Ovary (tissue), 9 donors: ENCODE measurements around the gene TCTN1. TPM values are rescaled to one million over a fixed set of nuclear protein-coding genes. Genes with fewer than 3 reads are reported as not detected.

Experiments used
- DNase-seq, 5 donors: peaks; one replicate each; pipeline ENCODE4 v3.0.0-alpha.2; 2019 to 2020
- H3K27ac ChIP-seq, 2 donors: fragments of 200-600 bp; one replicate each; pipeline versions ENCODE4 v1.5.1 to v1.8.0; 2019 to 2022
- H3K27me3 ChIP-seq: fragments of 200-600 bp; one replicate; pipeline ENCODE4 v1.8.0; 2022
- H3K36me3 ChIP-seq: fragments of 200-600 bp; sonication (generic); one replicate; pipeline ENCODE4 v1.5.1; 2019
- H3K4me1 ChIP-seq: one replicate; pipeline ENCODE4 v1.8.1; 2013; ENCODE audit warnings: mild to moderate bottlenecking, moderate library complexity; ENCODE audit not compliant: insufficient read depth
- H3K4me3 ChIP-seq: fragments of 200-600 bp; sonication (generic); one replicate; pipeline ENCODE4 v1.5.1; 2017
- H3K9me3 ChIP-seq, 2 donors: fragments of 200-600 bp in 1 of 2; sonication (generic) in 1 of 2; one replicate each; pipeline versions ENCODE4 v1.5.1 to v1.8.1; 2013 to 2019; ENCODE audit warnings: mild to moderate bottlenecking in 1 of 2, moderate library complexity in 1 of 2
- EP300 ChIP-seq: sonication (generic); formaldehyde crosslinking; IDR thresholded peaks from one replicate; pipeline ENCODE4 v1.6.1; 2017; ENCODE audit warnings: antibody characterized with exemption
- POLR2A ChIP-seq: fragments of 450-650 bp; IDR thresholded peaks from one replicate; pipeline ENCODE4 v1.6.1; 2017; ENCODE audit warnings: antibody characterized with exemption, mild to moderate bottlenecking, moderate library complexity
- WGBS, 3 donors: extraction: QIAGEN DNeasy Blood & Tissue Kit in 1 of 3; methylation state at CpG; one replicate each; pipeline versions ENCODE4 v1.1.5 to v1.1.7; 2013 to 2017; 5-methylcytosine and 5-hydroxymethylcytosine counted together
- intact Hi-C, 4 donors: fragments of 100-400 bp; cut with DNase I; formaldehyde crosslinking; loops; one replicate each; pipeline versions ENCODE4 v1.11.0 to v1.15.1; 2022 to 2023
- polyA plus RNA-seq, 2 donors: library from polyadenylated mRNA; stranded (reverse); fragments of 200-250 nt in 1 of 2; fragments of 350-450 nt in 1 of 2; fragmentation: Illumina TruSeq in 1 of 2; extraction: RNeasy Lipid Tissue Mini Kit (QIAGEN cat#74804) in 1 of 2; gene quantifications; one replicate each; pipeline ENCODE4 v1.2.3, GENCODE V29; 2013 to 2014
- total RNA-seq, 7 donors: library from RNA; depleted of rRNA in 2 of 7; stranded (reverse); fragments of >200 nt in 2 of 7; fragmentation: NEBNext Ultra II Directional in 3 of 7; extraction: Animal tissue kit (Norgen Biotek cat#: 25700) in 3 of 7; gene quantifications; one replicate each; pipeline versions ENCODE4 v1.1.0 to v1.2.4, GENCODE V29; 2016 to 2023
- TF ChIP-seq, protein P1 (sequence below), 3 donors: fragments of 450-650 bp in 2 of 3; fragments of 200-600 bp in 1 of 3; IDR thresholded peaks; one replicate each; pipeline versions ENCODE4 v1.5.1 to v1.8.0; 2016 to 2022; ENCODE audit warnings: antibody characterized with exemption in 3 of 3, mild to moderate bottlenecking in 1 of 3
- donor health status: DM: no; HTN: no; CAD: no; lungs with moderate emphysema.
- donor health status: DM: no; HTN: no; CAD: no.
- donor health status: Bipolar disorder and iron deficiency.
- donor health status: DM: yes; HTN: yes; CAD: no.
- donor health status: DM: no; HTN: no; CAD: no.
- donor health status: DM: yes; HTN: yes; CAD: no.

Gene TCTN1
- total and polyA plus RNA-seq, 9 donors, result 32.7 to 122 (median 47.9) TPM

DNA sequence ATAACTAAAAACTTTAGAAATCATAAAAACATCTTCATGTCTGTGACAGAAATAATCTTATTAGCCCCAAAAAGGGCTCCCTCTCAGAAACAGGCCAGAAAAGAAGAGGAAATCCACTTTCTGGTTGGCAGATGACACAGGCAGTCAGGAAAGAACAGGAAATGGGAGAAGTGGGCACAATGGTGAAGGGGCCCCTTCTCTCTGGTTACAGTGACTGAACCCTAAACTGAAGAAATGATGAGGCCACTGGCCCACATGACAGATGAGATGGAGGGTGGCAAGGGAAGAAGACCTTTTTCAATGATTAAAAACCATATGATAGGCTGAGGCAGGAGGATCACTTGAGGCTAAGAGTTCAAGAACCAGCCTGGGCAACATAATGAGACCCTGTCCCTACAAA, 21.1 kb downstream of the TCTN1 start:
- DNase-seq, result no peak
- Histone ChIP-seq H3K36me3 (no peaks in the 10 kb centered on the region), H3K27me3 (no peaks in the 10 kb centered on the region), H3K9me3 (no peaks in the 10 kb centered on the region), H3K4me3 (no peak overlapping the region), H3K4me1 (no peaks in the 10 kb centered on the region), H3K27ac (no peak overlapping the region)
- no peak for TF ChIP-seq EP300
- no peak for TF ChIP-seq POLR2A
- TF ChIP-seq, protein P1, sequence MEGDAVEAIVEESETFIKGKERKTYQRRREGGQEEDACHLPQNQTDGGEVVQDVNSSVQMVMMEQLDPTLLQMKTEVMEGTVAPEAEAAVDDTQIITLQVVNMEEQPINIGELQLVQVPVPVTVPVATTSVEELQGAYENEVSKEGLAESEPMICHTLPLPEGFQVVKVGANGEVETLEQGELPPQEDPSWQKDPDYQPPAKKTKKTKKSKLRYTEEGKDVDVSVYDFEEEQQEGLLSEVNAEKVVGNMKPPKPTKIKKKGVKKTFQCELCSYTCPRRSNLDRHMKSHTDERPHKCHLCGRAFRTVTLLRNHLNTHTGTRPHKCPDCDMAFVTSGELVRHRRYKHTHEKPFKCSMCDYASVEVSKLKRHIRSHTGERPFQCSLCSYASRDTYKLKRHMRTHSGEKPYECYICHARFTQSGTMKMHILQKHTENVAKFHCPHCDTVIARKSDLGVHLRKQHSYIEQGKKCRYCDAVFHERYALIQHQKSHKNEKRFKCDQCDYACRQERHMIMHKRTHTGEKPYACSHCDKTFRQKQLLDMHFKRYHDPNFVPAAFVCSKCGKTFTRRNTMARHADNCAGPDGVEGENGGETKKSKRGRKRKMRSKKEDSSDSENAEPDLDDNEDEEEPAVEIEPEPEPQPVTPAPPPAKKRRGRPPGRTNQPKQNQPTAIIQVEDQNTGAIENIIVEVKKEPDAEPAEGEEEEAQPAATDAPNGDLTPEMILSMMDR (IDR thresholded peaks at IDR 0.05), result no peak
- intact Hi-C loops, result no loop called here

DNA sequence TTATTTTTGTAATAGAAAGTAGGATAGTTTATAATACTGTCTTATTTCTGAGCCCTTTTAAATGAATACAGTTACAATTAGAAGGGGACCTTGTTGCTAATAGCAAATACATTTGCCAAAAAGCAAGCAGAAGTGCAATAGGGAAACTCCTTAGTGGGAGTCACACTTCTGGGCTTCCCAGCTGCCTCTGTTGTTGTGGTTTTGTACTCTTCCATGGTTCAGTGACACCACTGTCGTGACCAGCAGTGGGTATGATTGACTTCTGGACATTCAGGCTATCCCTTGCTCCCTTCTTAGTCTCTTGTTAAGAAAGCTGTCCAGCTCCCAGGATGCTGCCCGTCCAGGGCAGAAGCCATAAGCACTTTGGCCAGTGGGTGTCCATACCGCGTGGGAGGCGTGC, 22.6 kb downstream of the TCTN1 start:
- Histone ChIP-seq H3K27me3 (no peaks in the 10 kb centered on the region), H3K4me1 (no peaks in the 10 kb centered on the region), H3K36me3 (no peaks in the 10 kb centered on the region), H3K27ac (no peak overlapping the region), H3K4me3 (no peak overlapping the region), H3K9me3 (no peaks in the 10 kb centered on the region)
- DNase-seq, result no peak
- intact Hi-C loops, result no loop called here
- TF ChIP-seq, protein P1 (IDR thresholded peaks at IDR 0.05), result no peak
- TF ChIP-seq POLR2A (no peak), EP300 (no peak)
- whole genome bisulfite sequencing, 3 donors, result 97 to 100% (median 97%) methylated on average over 5 of the region's 5 CpGs

DNA sequence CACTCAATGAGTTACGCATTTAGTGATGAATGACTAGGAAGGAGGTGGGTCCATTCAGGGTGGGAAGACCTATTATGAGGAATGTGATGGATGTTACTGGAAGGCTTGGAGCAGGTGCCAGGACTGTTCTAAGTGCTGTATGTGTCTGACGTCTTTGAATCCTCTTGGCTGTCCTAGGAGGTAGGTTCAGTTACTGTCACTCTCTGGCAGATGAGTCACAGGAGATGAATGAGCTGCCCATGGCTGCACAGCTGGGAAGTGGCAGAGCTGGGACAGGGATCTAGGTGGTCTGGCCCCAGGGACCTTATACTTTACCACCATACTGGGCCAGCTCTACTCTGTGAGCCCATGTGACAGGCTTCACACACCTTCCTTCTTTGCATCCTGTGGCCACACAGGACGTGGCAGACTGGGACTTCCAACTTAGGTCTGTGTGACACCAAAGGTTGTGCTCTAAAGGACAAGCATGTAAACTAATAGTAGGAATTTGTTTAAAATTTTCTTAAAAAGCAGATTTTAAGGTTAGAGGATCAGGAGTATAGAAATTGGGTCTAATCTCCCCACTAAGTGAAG, 24.0 kb downstream of the TCTN1 start:
- Histone ChIP-seq H3K36me3 (no peaks in the 10 kb centered on the region), H3K27me3 (no peaks in the 10 kb centered on the region), H3K9me3 (no peaks in the 10 kb centered on the region), H3K27ac (no peak overlapping the region), H3K4me3 (no peak overlapping the region), H3K4me1 (no peaks in the 10 kb centered on the region)
- no peak for TF ChIP-seq EP300
- TF ChIP-seq POLR2A, result no peak
- TF ChIP-seq, protein P1 (IDR thresholded peaks at IDR 0.05), result no peak
- WGBS, 3 donors, result 78 to 91% (median 82%) methylated on average over 3 of the region's 3 CpGs
- intact Hi-C loops, result no loop called here
- DNase-seq, result no peak

DNA sequence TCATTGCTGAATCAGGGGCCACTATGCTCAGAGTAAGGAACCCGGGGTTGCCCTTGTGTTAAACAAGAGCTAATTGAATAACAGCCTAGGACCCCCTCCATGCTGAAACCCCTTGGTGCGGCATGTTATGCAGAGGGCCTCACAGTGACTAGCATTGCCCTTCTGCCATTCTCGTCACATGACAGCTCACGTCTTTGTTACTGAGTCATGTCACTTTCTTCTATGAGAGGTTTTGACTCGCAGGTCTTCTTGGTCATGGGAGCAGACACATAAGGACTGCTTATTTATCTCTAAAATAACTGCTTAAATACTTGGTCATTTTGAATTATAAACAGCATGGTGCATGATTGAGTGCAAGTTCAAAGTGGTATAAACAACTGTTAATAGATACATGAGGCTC, 24.9 kb downstream of the TCTN1 start:
- Histone ChIP-seq H3K4me3 (no peak overlapping the region), H3K4me1 (no peaks in the 10 kb centered on the region), H3K36me3 (no peaks in the 10 kb centered on the region), H3K27me3 (no peaks in the 10 kb centered on the region), H3K27ac (no peak overlapping the region), H3K9me3 (no peaks in the 10 kb centered on the region)
- intact Hi-C loops, result no loop called here
- WGBS, 3 donors, result 94 to 97% (median 95%) methylated on average over 5 of the region's 5 CpGs
- no peak for DNase-seq
- TF ChIP-seq EP300, result no peak
- TF ChIP-seq, protein P1 (IDR thresholded peaks at IDR 0.05), result no peak
- TF ChIP-seq POLR2A, result no peak
